H54 (cell line): ENCODE data around the gene PSMB3.

ENCODE experiments used
- DNase-seq: peaks from one replicate; pipeline ENCODE4 v3.0.0; 2011; ENCODE audit warnings: low spot score, mixed read lengths; ENCODE audit not compliant: insufficient read length
- FAIRE-seq: peaks from 3 replicates; lab custom pipeline; 2011; peaks lifted over from hg19 to GRCh38; lab: Jason Lieb, UNC
- POLR2A ChIP-seq: IDR thresholded peaks from 2 replicates; pipeline ENCODE4 v1.6.1; 2011; ENCODE audit warnings: low read depth, mild to moderate bottlenecking, low read length

The PSMB3 gene

GRCh38 chr17:38710604-38710962 lies 42.0 kb upstream of the PSMB3 start:
- FAIRE-seq, result no peak
- DNase-seq, result no peak
- no peak for TF ChIP-seq POLR2A

DNA sequence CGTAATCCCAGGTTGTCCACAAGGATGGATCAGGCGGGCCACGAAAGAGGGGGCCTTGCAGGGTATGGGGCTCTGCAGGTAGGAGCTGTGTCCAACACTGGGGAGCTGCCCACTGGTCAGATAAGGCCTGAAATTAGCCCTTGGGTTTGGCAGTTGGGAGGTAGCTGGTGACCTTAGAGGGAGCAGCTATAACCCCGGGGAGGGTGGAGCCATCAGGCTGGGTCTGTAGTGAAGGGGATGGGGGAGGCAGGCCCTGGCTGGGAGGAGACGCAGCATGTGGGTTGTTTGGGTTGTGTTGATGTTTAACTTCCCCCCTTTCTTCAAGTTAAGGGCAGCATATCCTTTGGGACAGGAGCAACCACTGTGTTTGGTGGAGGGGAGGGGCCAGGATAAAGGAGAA lies 41.6 kb upstream of the PSMB3 start:
- FAIRE-seq, result no peak
- TF ChIP-seq POLR2A, result no peak
- DNase-seq, result no peak

GRCh38 chr17:38711792-38712571 lies 40.6 kb upstream of the PSMB3 start:
- FAIRE-seq (no peak), DNase-seq (no peak)
- TF ChIP-seq POLR2A, result no peak

DNA sequence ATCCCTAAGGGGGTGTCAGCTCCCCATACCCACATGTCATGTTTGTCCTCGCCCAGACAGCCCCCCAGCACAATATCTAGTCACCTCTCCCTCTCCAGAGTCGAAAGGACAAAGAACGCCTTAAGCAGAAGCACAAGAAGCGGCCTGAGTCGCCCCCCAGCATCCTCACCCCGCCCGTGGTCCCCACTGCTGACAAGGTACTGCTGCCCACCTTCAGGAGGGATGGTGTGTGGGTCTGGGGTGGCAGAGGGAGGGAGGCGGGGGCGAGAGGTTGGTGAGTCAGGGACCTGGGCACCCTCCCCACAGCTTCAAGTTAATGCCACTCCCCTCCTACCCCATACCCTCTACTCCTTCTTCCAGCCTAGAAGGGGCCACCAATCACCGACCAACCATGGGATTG lies 39.9 kb upstream of the PSMB3 start:
- no peak for TF ChIP-seq POLR2A
- DNase-seq, result no peak
- FAIRE-seq, result no peak

DNA sequence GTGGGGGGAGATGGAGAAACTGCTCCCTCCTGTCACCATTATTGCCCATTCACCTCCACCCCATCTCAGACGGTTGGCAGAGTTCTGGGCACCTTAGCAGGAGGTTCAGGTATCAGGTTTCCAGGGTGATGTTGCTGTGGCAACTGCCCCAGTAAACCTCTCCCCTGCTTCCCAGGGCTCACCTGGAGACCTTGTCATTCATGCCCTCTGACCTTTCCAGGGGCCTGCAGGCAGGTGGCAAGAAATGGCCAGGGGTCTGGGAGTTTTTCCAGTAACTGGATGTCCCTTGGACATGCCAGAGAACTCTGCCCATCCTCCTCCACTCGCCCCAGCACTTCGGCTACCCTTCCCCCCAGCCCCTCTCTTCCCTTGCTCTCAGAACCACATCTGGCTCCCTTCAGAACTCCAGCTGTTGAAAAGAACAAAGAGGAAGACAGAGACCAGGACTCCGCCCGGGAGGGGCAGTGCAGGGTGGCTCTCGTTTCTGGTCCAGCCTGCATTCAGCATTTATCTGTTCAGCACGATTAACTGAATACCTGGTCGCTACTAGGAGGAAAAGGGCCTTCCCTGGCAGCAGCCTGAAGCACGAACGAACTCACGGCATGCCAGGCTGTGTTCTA lies 39.0 kb upstream of the PSMB3 start:
- FAIRE-seq, result no peak
- TF ChIP-seq POLR2A, result no peak
- DNase-seq, result no peak

GRCh38 chr17:38715216-38715943 lies 37.2 kb upstream of the PSMB3 start:
- no peak for FAIRE-seq
- TF ChIP-seq POLR2A, result no peak
- no peak for DNase-seq

DNA sequence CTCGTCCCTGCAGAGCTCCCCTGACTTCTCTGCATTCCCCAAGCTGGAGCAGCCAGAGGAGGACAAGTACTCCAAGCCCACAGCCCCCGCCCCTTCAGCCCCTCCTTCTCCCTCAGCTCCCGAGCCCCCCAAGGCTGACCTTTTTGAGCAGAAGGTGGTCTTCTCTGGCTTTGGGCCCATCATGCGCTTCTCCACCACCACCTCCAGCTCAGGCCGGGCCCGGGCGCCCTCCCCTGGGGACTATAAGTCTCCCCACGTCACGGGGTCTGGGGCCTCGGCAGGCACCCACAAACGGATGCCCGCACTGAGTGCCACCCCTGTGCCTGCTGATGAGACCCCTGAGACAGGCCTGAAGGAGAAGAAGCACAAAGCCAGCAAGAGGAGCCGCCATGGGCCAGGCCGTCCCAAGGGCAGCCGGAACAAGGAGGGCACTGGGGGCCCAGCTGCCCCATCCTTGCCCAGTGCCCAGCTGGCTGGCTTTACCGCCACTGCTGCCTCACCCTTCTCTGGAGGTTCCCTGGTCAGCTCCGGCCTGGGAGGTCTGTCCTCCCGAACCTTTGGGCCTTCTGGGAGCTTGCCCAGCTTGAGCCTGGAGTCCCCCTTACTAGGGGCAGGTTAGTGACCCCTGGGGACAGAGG lies 36.1 kb upstream of the PSMB3 start:
- no peak for TF ChIP-seq POLR2A
- no peak for DNase-seq
- no peak for FAIRE-seq

GRCh38 chr17:38717139-38717745 lies 35.3 kb upstream of the PSMB3 start:
- no peak for TF ChIP-seq POLR2A
- DNase-seq, result no peak
- no peak for FAIRE-seq

GRCh38 chr17:38719289-38719942 lies 33.1 kb upstream of the PSMB3 start:
- no peak for TF ChIP-seq POLR2A
- DNase-seq, result no peak
- no peak for FAIRE-seq

GRCh38 chr17:38719943-38720641 lies 32.4 kb upstream of the PSMB3 start:
- TF ChIP-seq POLR2A, result no peak
- DNase-seq, result no peak
- FAIRE-seq, result no peak

DNA sequence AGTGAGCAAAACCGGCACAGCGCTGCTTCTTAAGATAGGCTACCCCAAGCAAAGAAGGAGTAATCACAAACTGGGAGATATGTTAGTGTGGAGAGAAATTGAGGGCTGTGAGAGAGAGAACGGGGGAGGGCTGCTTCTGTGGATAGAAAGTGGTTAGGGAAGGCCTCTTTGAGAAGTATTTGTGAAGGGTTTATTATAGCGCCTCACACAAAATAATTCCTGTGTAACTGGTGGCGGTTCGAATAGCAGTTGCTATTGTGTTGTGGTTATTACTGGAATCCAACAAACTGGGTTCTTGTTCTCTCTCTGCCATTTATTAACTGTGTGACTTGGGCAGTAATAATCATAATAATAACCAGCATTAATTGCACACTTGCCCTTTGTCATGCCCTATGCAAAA lies 31.6 kb upstream of the PSMB3 start:
- no peak for DNase-seq
- no peak for FAIRE-seq
- TF ChIP-seq POLR2A, result no peak

- TF ChIP-seq POLR2A, result no peak
- no peak for DNase-seq
- FAIRE-seq, result no peak
Observed at GRCh38 chr17:38721802-38722201, 30.7 kb upstream of the PSMB3 start.
